Measurements from ENCODE around the gene BCAS3. TPM values are rescaled to one million over a fixed set of nuclear protein-coding genes. Genes with fewer than 3 reads are reported as not detected.
A peak's percentile ranks its signal among the peaks of the same experiment; 100 is the strongest.

The BCAS3 gene
- polyA plus RNA-seq, 1 donor from 2014 or later, result 21.6 TPM

- no peak for TF ChIP-seq EP300 (conservative IDR thresholded peaks at IDR 0.05; ENCODE audit: poor library complexity, severe bottlenecking)
- peak; percentile 91 for TF ChIP-seq RAD21 (conservative IDR thresholded peaks at IDR 0.05)
- TF ChIP-seq SMC3 (conservative IDR thresholded peaks at IDR 0.05; ENCODE audit: poor library complexity), result peak; percentile 84
- peak; percentile 91 for TF ChIP-seq CTCF (IDR thresholded peaks at IDR 0.05; ENCODE audit: poor library complexity, severe bottlenecking)
- H4K20me1 ChIP-seq (ENCODE audit: insufficient read depth), result no peaks in the 10 kb centered on the region
- no peaks in the 10 kb centered on the region for H3K27me3 ChIP-seq (ENCODE audit: insufficient read depth, low read depth, low read length)
- H3K36me3 ChIP-seq (ENCODE audit: insufficient read depth, low read length), result no peaks in the 10 kb centered on the region
- no peak overlapping the region for H3K4me2 ChIP-seq (ENCODE audit: low read length)
- H3K9me2 ChIP-seq (ENCODE audit: insufficient read depth, low read length), result no peaks in the 10 kb centered on the region
- no peaks in the 10 kb centered on the region for H3K79me2 ChIP-seq (replicated peaks; ENCODE audit: insufficient read depth, low read length)
- no peak overlapping the region for H2AFZ ChIP-seq (ENCODE audit: low read depth, low read length)
- no peaks in the 10 kb centered on the region for H3F3A ChIP-seq (ENCODE audit: insufficient read depth, low read length, poor library complexity, severe bottlenecking)
- H3K4me3 ChIP-seq (ENCODE audit: low read length), result no peak overlapping the region
- no peak overlapping the region for H3K9ac ChIP-seq (ENCODE audit: low read length)
- no peaks in the 10 kb centered on the region for H3K9me3 ChIP-seq (ENCODE audit: low read length)
- no peak overlapping the region for H3K27ac ChIP-seq (ENCODE audit: low read length)
Observed at GRCh38 chr17:60720763-60721531, 43.3 kb downstream of the BCAS3 start.

- H3F3A ChIP-seq (ENCODE audit: insufficient read depth, low read length, poor library complexity, severe bottlenecking), result no peaks in the 10 kb centered on the region
- no peaks in the 10 kb centered on the region for H3K36me3 ChIP-seq (ENCODE audit: insufficient read depth, low read length)
- TF ChIP-seq TAF1 (IDR thresholded peaks at IDR 0.05; ENCODE audit: low read depth), result no peak
- no peak for TF ChIP-seq CTCF (IDR thresholded peaks at IDR 0.05; ENCODE audit: poor library complexity, severe bottlenecking)
- TF ChIP-seq EP300 (conservative IDR thresholded peaks at IDR 0.05; ENCODE audit: poor library complexity, severe bottlenecking), result no peak
- no peak for TF ChIP-seq REST (IDR thresholded peaks at IDR 0.05; ENCODE audit: borderline replicate concordance)
- TF ChIP-seq MXI1 (conservative IDR thresholded peaks at IDR 0.05; ENCODE audit: poor library complexity, severe bottlenecking), result no peak
- no peak for TF ChIP-seq EZH2 (IDR thresholded peaks at IDR 0.05; ENCODE audit: borderline replicate concordance, insufficient read depth, low read length, poor library complexity, severe bottlenecking)
- H3K27ac ChIP-seq (ENCODE audit: low read length), result no peak overlapping the region
- H3K4me3 ChIP-seq (ENCODE audit: low read length), result no peak overlapping the region
- no peak overlapping the region for H3K4me2 ChIP-seq (ENCODE audit: low read length)
- no peaks in the 10 kb centered on the region for H3K79me2 ChIP-seq (replicated peaks; ENCODE audit: insufficient read depth, low read length)
- no peak overlapping the region for H2AFZ ChIP-seq (ENCODE audit: low read depth, low read length)
- no peaks in the 10 kb centered on the region for H4K20me1 ChIP-seq (ENCODE audit: insufficient read depth)
- H3K9ac ChIP-seq (ENCODE audit: low read length), result no peak overlapping the region
- no peaks in the 10 kb centered on the region for H3K9me3 ChIP-seq (ENCODE audit: low read length)
- H3K27me3 ChIP-seq (ENCODE audit: insufficient read depth, low read depth, low read length), result no peaks in the 10 kb centered on the region
- no peaks in the 10 kb centered on the region for H3K9me2 ChIP-seq (ENCODE audit: insufficient read depth, low read length)
Observed at GRCh38 chr17:60724647-60725046, 47.0 kb downstream of the BCAS3 start.
